Body of pancreas (tissue), 4 donors: ENCODE measurements around the gene GRPEL2.

ENCODE experiments used
- POLR2A ChIP-seq, 3 donors: fragments of 450-650 bp; IDR thresholded peaks; one replicate each; pipeline ENCODE4 v1.6.1; 2016; ENCODE audit warnings: antibody characterized with exemption in 3 of 3, mild to moderate bottlenecking in 2 of 3
- TF ChIP-seq, protein P1 (sequence below), 7 experiments: fragments of 450-650 bp in 4 of 7; fragments of 200-600 bp in 3 of 7; sonication (generic) in 3 of 7; IDR thresholded peaks; one replicate each; pipeline ENCODE4 v1.5.1; 2016 to 2019; ENCODE audit warnings: antibody characterized with exemption in 7 of 7

GRCh38 chr5:149325894-149326293, 19.4 kb upstream of the GRPEL2 start:
- TF ChIP-seq, protein P1, sequence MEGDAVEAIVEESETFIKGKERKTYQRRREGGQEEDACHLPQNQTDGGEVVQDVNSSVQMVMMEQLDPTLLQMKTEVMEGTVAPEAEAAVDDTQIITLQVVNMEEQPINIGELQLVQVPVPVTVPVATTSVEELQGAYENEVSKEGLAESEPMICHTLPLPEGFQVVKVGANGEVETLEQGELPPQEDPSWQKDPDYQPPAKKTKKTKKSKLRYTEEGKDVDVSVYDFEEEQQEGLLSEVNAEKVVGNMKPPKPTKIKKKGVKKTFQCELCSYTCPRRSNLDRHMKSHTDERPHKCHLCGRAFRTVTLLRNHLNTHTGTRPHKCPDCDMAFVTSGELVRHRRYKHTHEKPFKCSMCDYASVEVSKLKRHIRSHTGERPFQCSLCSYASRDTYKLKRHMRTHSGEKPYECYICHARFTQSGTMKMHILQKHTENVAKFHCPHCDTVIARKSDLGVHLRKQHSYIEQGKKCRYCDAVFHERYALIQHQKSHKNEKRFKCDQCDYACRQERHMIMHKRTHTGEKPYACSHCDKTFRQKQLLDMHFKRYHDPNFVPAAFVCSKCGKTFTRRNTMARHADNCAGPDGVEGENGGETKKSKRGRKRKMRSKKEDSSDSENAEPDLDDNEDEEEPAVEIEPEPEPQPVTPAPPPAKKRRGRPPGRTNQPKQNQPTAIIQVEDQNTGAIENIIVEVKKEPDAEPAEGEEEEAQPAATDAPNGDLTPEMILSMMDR (IDR thresholded peaks at IDR 0.05) = no peak
- no peak for TF ChIP-seq POLR2A (IDR thresholded peaks at IDR 0.05)
